T follicular helper cell (primary cell): ENCODE results near the gene NATD1.
A peak's percentile ranks its signal among the peaks of the same experiment; 100 is the strongest.

Experiments
- DNase-seq: peaks from one replicate; pipeline ENCODE4 v3.0.0-alpha.2; 2020; ENCODE audit warnings: low read depth

The NATD1 gene

GRCh38 chr17:21275579-21276263 is 22.5 kb upstream of the NATD1 start:
- peak; percentile 84 for DNase-seq

GRCh38 chr17:21275047-21275578 is 21.9 kb upstream of the NATD1 start:
- no peak for DNase-seq

GRCh38 chr17:21272881-21273792 is 19.9 kb upstream of the NATD1 start:
- DNase-seq, result no peak

GRCh38 chr17:21272250-21272649 is 19.0 kb upstream of the NATD1 start:
- no peak for DNase-seq

GRCh38 chr17:21271454-21272183 is 18.4 kb upstream of the NATD1 start:
- DNase-seq, result no peak

GRCh38 chr17:21269394-21269793 is 16.2 kb upstream of the NATD1 start:
- no peak for DNase-seq

GRCh38 chr17:21268596-21269188 is 15.5 kb upstream of the NATD1 start:
- DNase-seq, result no peak

GRCh38 chr17:21263376-21263775 is 10.2 kb upstream of the NATD1 start:
- DNase-seq, result no peak

GRCh38 chr17:21262259-21262993 is 9.2 kb upstream of the NATD1 start:
- DNase-seq, result no peak

GRCh38 chr17:21258593-21258992 is 5.4 kb upstream of the NATD1 start:
- no peak for DNase-seq

GRCh38 chr17:21253646-21254441 is 634 bp upstream of the NATD1 start:
- DNase-seq, result no peak

- DNase-seq, result no peak
Observed at GRCh38 chr17:21252289-21252795, 868 bp downstream of the NATD1 start.

GRCh38 chr17:21251337-21252010 is 1.7 kb downstream of the NATD1 start:
- DNase-seq, result no peak

GRCh38 chr17:21250854-21251253 is 2.4 kb downstream of the NATD1 start:
- DNase-seq, result no peak

- no peak for DNase-seq
Observed at GRCh38 chr17:21249920-21250703, 3.1 kb downstream of the NATD1 start.

- no peak for DNase-seq
Observed at GRCh38 chr17:21249086-21249795, 4.0 kb downstream of the NATD1 start.

GRCh38 chr17:21248500-21248899 is 4.7 kb downstream of the NATD1 start:
- no peak for DNase-seq
